Uterus (tissue), 4 donors: ENCODE results near the gene VWA5B2. TPM values are rescaled to one million over a fixed set of nuclear protein-coding genes. Genes with fewer than 3 reads are reported as not detected.

Source experiments
- DNase-seq, 2 donors: peaks; one replicate each; pipeline ENCODE4 v3.0.0-alpha.2; 2019 to 2020
- H3K27ac ChIP-seq, 2 donors: fragments of 200-600 bp; sonication (generic); 1 replicate in 1 of 2; 2 replicates in 1 of 2; pipeline ENCODE4 v1.5.1; 2016 to 2018
- H3K27me3 ChIP-seq, 2 donors: fragments of 200-600 bp; sonication (generic); one replicate each; pipeline ENCODE4 v1.5.1; 2018 to 2019; ENCODE audit warnings: control low read depth in 1 of 2
- H3K36me3 ChIP-seq, 2 donors: fragments of 200-600 bp; sonication (generic); one replicate each; pipeline ENCODE4 v1.5.1; 2019; ENCODE audit warnings: control low read depth in 1 of 2
- H3K4me1 ChIP-seq, 2 donors: fragments of 200-600 bp; sonication (generic); one replicate each; pipeline ENCODE4 v1.5.1; 2018 to 2019; ENCODE audit warnings: control low read depth in 1 of 2
- H3K4me3 ChIP-seq, 2 donors: fragments of 200-600 bp; sonication (generic); 1 replicate in 1 of 2; 2 replicates in 1 of 2; pipeline ENCODE4 v1.5.1; 2018 to 2019; ENCODE audit warnings: mild to moderate bottlenecking in 1 of 2
- H3K9me3 ChIP-seq, 2 donors: fragments of 200-600 bp; sonication (generic); one replicate each; pipeline ENCODE4 v1.5.1; 2019; ENCODE audit warnings: control low read depth in 1 of 2
- CTCF ChIP-seq, 4 experiments: fragments of 200-600 bp in 2 of 4; fragments of 450-650 bp in 2 of 4; sonication (generic) in 2 of 4; IDR thresholded peaks; one replicate each; pipeline ENCODE4 v1.5.1; 2016 to 2019; ENCODE audit warnings: antibody characterized with exemption in 4 of 4, mild to moderate bottlenecking in 2 of 4, moderate library complexity in 1 of 4
- POLR2A ChIP-seq, 2 donors: fragments of 450-650 bp; IDR thresholded peaks; one replicate each; pipeline ENCODE4 v1.6.1; 2016; ENCODE audit warnings: antibody characterized with exemption in 2 of 2, mild to moderate bottlenecking in 1 of 2, moderate library complexity in 1 of 2
- intact Hi-C: fragments of 100-400 bp; cut with DNase I; formaldehyde crosslinking; loops from one replicate; pipeline ENCODE4 v1.15.1; 2023; ENCODE audit warnings: low total_unique reads
- total RNA-seq, 4 donors: library from RNA; depleted of rRNA in 3 of 4; stranded (reverse); fragments of >200 nt in 3 of 4; gene quantifications; one replicate each; pipeline versions ENCODE4 v1.1.0 to v1.2.4, GENCODE V29; 2014 to 2023
- donor health status: DM: yes; HTN: yes; CAD: no.

The VWA5B2 gene
- total RNA-seq, 4 donors from 2014 or later: 0.35 TPM; not detected in 3

- H3K4me3 ChIP-seq: no peak overlapping the region
- no peak for TF ChIP-seq CTCF (IDR thresholded peaks at IDR 0.05)
- no peak for TF ChIP-seq POLR2A (IDR thresholded peaks at IDR 0.05)
- no peak overlapping the region for H3K27ac ChIP-seq
- no peaks in the 10 kb centered on the region for H3K4me1 ChIP-seq
- intact Hi-C loops: no loop called here
- H3K9me3 ChIP-seq: no peaks in the 10 kb centered on the region
- no peak for DNase-seq
- H3K36me3 ChIP-seq: no peaks in the 10 kb centered on the region
- H3K27me3 ChIP-seq: no peaks in the 10 kb centered on the region
These were observed 10.3 kb downstream of the VWA5B2 start for GRCh38 chr3:184239708-184240107.

- Histone ChIP-seq H3K27ac (no peak overlapping the region), H3K4me3 (no peak overlapping the region), H3K36me3 (no peaks in the 10 kb centered on the region), H3K9me3 (no peaks in the 10 kb centered on the region), H3K27me3 (no peaks in the 10 kb centered on the region), H3K4me1 (no peaks in the 10 kb centered on the region)
- no peak for DNase-seq
- TF ChIP-seq POLR2A (IDR thresholded peaks at IDR 0.05): no peak
- no peak for TF ChIP-seq CTCF (IDR thresholded peaks at IDR 0.05)
- intact Hi-C loops: no loop called here
These were observed 11.2 kb downstream of the VWA5B2 start for GRCh38 chr3:184240384-184241140.

- H3K9me3 ChIP-seq: no peaks in the 10 kb centered on the region
- TF ChIP-seq POLR2A (IDR thresholded peaks at IDR 0.05) (no peak), CTCF (IDR thresholded peaks at IDR 0.05) (no peak)
- no peaks in the 10 kb centered on the region for H3K27me3 ChIP-seq
- no peaks in the 10 kb centered on the region for H3K4me1 ChIP-seq
- intact Hi-C loops: no loop called here
- no peak overlapping the region for H3K4me3 ChIP-seq
- no peak overlapping the region for H3K27ac ChIP-seq
- DNase-seq: no peak
- no peaks in the 10 kb centered on the region for H3K36me3 ChIP-seq
These were observed 11.7 kb downstream of the VWA5B2 start for GRCh38 chr3:184241141-184241446.

GRCh38 chr3:184241447-184242296 lies 12.3 kb downstream of the VWA5B2 start:
- Histone ChIP-seq H3K36me3 (no peaks in the 10 kb centered on the region), H3K27me3 (no peaks in the 10 kb centered on the region), H3K9me3 (no peaks in the 10 kb centered on the region), H3K27ac (no peak overlapping the region), H3K4me3 (no peak overlapping the region), H3K4me1 (no peaks in the 10 kb centered on the region)
- intact Hi-C loops: no loop called here
- DNase-seq: no peak
- TF ChIP-seq CTCF (IDR thresholded peaks at IDR 0.05): peak in 3 of 4 experiments; percentile 19 to 42 (median 24)
- TF ChIP-seq POLR2A (IDR thresholded peaks at IDR 0.05): no peak

- no peaks in the 10 kb centered on the region for H3K27me3 ChIP-seq
- no peak for DNase-seq
- no peak overlapping the region for H3K4me3 ChIP-seq
- intact Hi-C loops: no loop called here
- no peaks in the 10 kb centered on the region for H3K4me1 ChIP-seq
- no peaks in the 10 kb centered on the region for H3K36me3 ChIP-seq
- no peak overlapping the region for H3K27ac ChIP-seq
- no peaks in the 10 kb centered on the region for H3K9me3 ChIP-seq
- TF ChIP-seq CTCF (IDR thresholded peaks at IDR 0.05) (no peak), POLR2A (IDR thresholded peaks at IDR 0.05) (no peak)
These were observed 12.9 kb downstream of the VWA5B2 start for GRCh38 chr3:184242297-184242685.
